Measurements from ENCODE around the gene TXK.

- TF ChIP-seq CTCF (IDR thresholded peaks at IDR 0.05) (no peak), POLR2AphosphoS5 (IDR thresholded peaks at IDR 0.05) (no peak), POLR2A (IDR thresholded peaks at IDR 0.05) (no peak)
Measured at GRCh38 chr4:48081196-48081595, 52.9 kb downstream of the TXK start.
